K562 (cell line): ENCODE data around the gene GPR32. TPM values are rescaled to one million over a fixed set of nuclear protein-coding genes. Genes with fewer than 3 reads are reported as not detected.

ENCODE experiments used
- BHLHE40 ChIP-seq: IDR thresholded peaks from 2 replicates; pipeline ENCODE4 v1.6.1; 2011; ENCODE audit warnings: low read length, improper control_type of control experiment
- CEBPB ChIP-seq: fragments of 450-650 bp; IDR thresholded peaks from 2 replicates; pipeline ENCODE4 v1.6.1; 2016; ENCODE audit warnings: missing genetic modification characterization, missing compliant biosample characterization
- CHD1 ChIP-seq: fragments of 200-600 bp; sonication (generic); IDR thresholded peaks from one replicate; pipeline ENCODE4 v1.6.1; 2012; ENCODE audit warnings: mild to moderate bottlenecking, moderate library complexity, low read length, inconsistent platforms
- EGR1 ChIP-seq: fragments of 450-650 bp; conservative IDR thresholded peaks from 2 replicates; pipeline ENCODE4 v1.6.1; 2017; ENCODE audit warnings: mild to moderate bottlenecking
- FOXA3 ChIP-seq, 2 experiments: fragments of 450-650 bp in 1 of 2; sonication (generic) in 1 of 2; formaldehyde crosslinking; IDR thresholded peaks in 1 of 2; conservative IDR thresholded peaks in 1 of 2; 2 replicates each; pipeline versions ENCODE4 v1.4.0 to v1.8.0; 2020 to 2022; ENCODE audit warnings: mild to moderate bottlenecking in 2 of 2, missing genetic modification reagents in 1 of 2
- PHTF2 ChIP-seq: fragments of 250-450 bp; sonication (Bioruptor Pico); IDR thresholded peaks from 2 replicates; pipeline ENCODE4 v1.5.0; 2021; ENCODE audit warnings: mild to moderate bottlenecking
- RCOR1 ChIP-seq, 2 experiments: IDR thresholded peaks; 2 replicates each; pipeline ENCODE4 v1.6.1; 2012; ENCODE audit warnings: low read depth in 2 of 2, low read length in 2 of 2, borderline replicate concordance in 1 of 2, improper control_type of control experiment in 1 of 2
- RERE ChIP-seq: sonication (generic); formaldehyde crosslinking; IDR thresholded peaks from 2 replicates; pipeline ENCODE4 v1.8.0; 2023; ENCODE audit warnings: missing genetic modification reagents, mild to moderate bottlenecking, borderline replicate concordance
- YY1 ChIP-seq, 3 experiments: IDR thresholded peaks; 2 replicates each; pipeline ENCODE4 v1.6.1; 2011; ENCODE audit warnings: low read length in 2 of 3, mild to moderate bottlenecking in 2 of 3, moderate library complexity in 2 of 3, borderline replicate concordance in 1 of 3, control low read depth in 1 of 3, low read depth in 1 of 3; ENCODE audit not compliant: insufficient read depth in 3 of 3, insufficient replicate concordance in 2 of 3, control insufficient read depth in 1 of 3, insufficient read length in 1 of 3; ENCODE audit errors: extremely low read depth in 1 of 3
- ZNF133 ChIP-seq: fragments of 250-450 bp; sonication (Bioruptor Pico); IDR thresholded peaks from 2 replicates; pipeline ENCODE4 v1.4.0; 2020; ENCODE audit warnings: mild to moderate bottlenecking
- ZNF449 ChIP-seq: fragments of 250-450 bp; sonication (Bioruptor Pico); IDR thresholded peaks from 2 replicates; pipeline ENCODE4 v1.8.0; 2022; ENCODE audit warnings: moderate library complexity, mild to moderate bottlenecking, inconsistent platforms
- ZNF584 ChIP-seq: fragments of 200-800 bp; sonication (Bioruptor generic); IDR thresholded peaks from 2 replicates; pipeline ENCODE4 v1.6.1; 2016; ENCODE audit warnings: low read depth, mild to moderate bottlenecking, missing genetic modification characterization, missing compliant biosample characterization
- ZNF639 ChIP-seq, 2 experiments: fragments of 200-800 bp in 1 of 2; sonication (Bioruptor generic) in 1 of 2; sonication (generic) in 1 of 2; formaldehyde crosslinking in 1 of 2; IDR thresholded peaks in 1 of 2; conservative IDR thresholded peaks in 1 of 2; 2 replicates each; pipeline versions ENCODE4 v1.5.0 to v1.6.1; 2016 to 2020; ENCODE audit warnings: missing compliant biosample characterization in 1 of 2, missing genetic modification characterization in 1 of 2, missing genetic modification reagents in 1 of 2
- ZNF785 ChIP-seq: fragments of 250-450 bp; sonication (Bioruptor Pico); IDR thresholded peaks from 2 replicates; pipeline ENCODE4 v1.4.0; 2020; ENCODE audit warnings: mild to moderate bottlenecking
- polyA plus RNA-seq, 8 experiments: library from polyadenylated mRNA; depleted of rRNA in 4 of 8; stranded (reverse) in 5 of 8; unstranded in 3 of 8; fragments of >200 nt; fragmentation: Nextera tagmentation in 2 of 8; fragmentation: Illumina TruSeq in 1 of 8; extraction: Ambion mirVana in 2 of 8; extraction: Trizol in 1 of 8; gene quantifications; 2 replicates each; pipeline versions ENCODE4 v1.2.1 to v1.2.3, GENCODE V29; 2011 to 2014; ENCODE audit warnings: inconsistent platforms in 1 of 8, missing spikeins in 1 of 8
- total RNA-seq, 7 experiments: library from RNA; depleted of rRNA in 6 of 7; stranded (reverse); fragments of >200 nt in 6 of 7; fragmentation: Illumina TruSeq in 2 of 7; extraction: Trizol in 2 of 7; gene quantifications; 2 replicates each; pipeline versions ENCODE4 v1.2.1 to v1.2.3, GENCODE V29; 2011 to 2021; ENCODE audit warnings: low replicate concordance in 1 of 7

GPR32 gene
- total and polyA plus RNA-seq, 9 of the 15 experiments (the other 6 are each of a cell fraction or from before 2014, with no cell fraction given): not detected

- TF ChIP-seq ZNF785 (no peak), FOXA3 (CRISPR knock-in tag; conservative IDR thresholded peaks at IDR 0.05 in 1 of 2, IDR thresholded peaks at IDR 0.05 in 1 of 2) (no peak), EGR1 (no peak), CHD1 (peak; percentile 66), ZNF639 (CRISPR knock-in tag; conservative IDR thresholded peaks at IDR 0.05 in 1 of 2, IDR thresholded peaks at IDR 0.05 in 1 of 2) (0 out of 4 replicates have a peak, but pooled peaks of 1 of the 2 experiments have one; percentile 0), RERE (CRISPR knock-in tag) (no peak), ZNF449 (CRISPR knock-in tag) (no peak), PHTF2 (CRISPR knock-in tag) (no peak), ZNF584 (CRISPR knock-in tag) (0 out of 2 replicates have a peak, but pooled peaks have one; percentile 49), BHLHE40 (0 out of 2 replicates have a peak, but pooled peaks have one; percentile 23), YY1 (IDR thresholded peaks at IDR 0.05; ENCODE audit: borderline replicate concordance in 1 of 3, control insufficient read depth in 1 of 3, extremely low read depth in 1 of 3, insufficient read depth in 3 of 3, insufficient read length in 1 of 3, insufficient replicate concordance in 2 of 3, low read depth in 1 of 3, low read length in 2 of 3) (peak; percentile 54 to 84 (median 80)), ZNF133 (CRISPR knock-in tag) (no peak), CEBPB (tag) (no peak), RCOR1 (IDR thresholded peaks at IDR 0.05; ENCODE audit: borderline replicate concordance in 1 of 2, low read depth in 2 of 2, low read length in 2 of 2) (no peak)
Measured at GRCh38 chr19:50803633-50804419, 33.6 kb downstream of the GPR32 start (continued).
